Endodermal cell (in vitro differentiated cells): ENCODE data around the gene CHST11. TPM values are rescaled to one million over a fixed set of nuclear protein-coding genes. Genes with fewer than 3 reads are reported as not detected.
A peak's percentile ranks its signal among the peaks of the same experiment; 100 is the strongest.

Experiments used
- DNase-seq: peaks from one replicate; pipeline ENCODE4 v3.0.0-alpha.2; 2017
- H3K27ac ChIP-seq: 2 replicates; pipeline ENCODE4 v1.5.1; 2013; ENCODE audit warnings: mild to moderate bottlenecking, low read depth, low read length, moderate library complexity
- H3K27me3 ChIP-seq: 2 replicates; pipeline ENCODE4 v1.6.1; 2013; ENCODE audit warnings: mild to moderate bottlenecking, low read length, moderate library complexity; ENCODE audit not compliant: insufficient read depth, control insufficient read depth, poor library complexity, severe bottlenecking
- H3K36me3 ChIP-seq: 2 replicates; pipeline ENCODE4 v1.7.0; 2013; ENCODE audit warnings: mild to moderate bottlenecking, low read length, moderate library complexity; ENCODE audit not compliant: control insufficient read depth, insufficient read depth
- H3K4me1 ChIP-seq: one replicate; pipeline ENCODE4 v1.7.0; 2013; ENCODE audit warnings: low read length; ENCODE audit not compliant: control insufficient read depth, insufficient read depth
- H3K4me3 ChIP-seq: 2 replicates; pipeline ENCODE4 v1.5.1; 2013; ENCODE audit warnings: mild to moderate bottlenecking, low read length, moderate library complexity
- H3K9ac ChIP-seq: 2 replicates; pipeline ENCODE4 v1.6.1; 2013; ENCODE audit warnings: mild to moderate bottlenecking, low read length, moderate library complexity; ENCODE audit not compliant: poor library complexity, severe bottlenecking; ENCODE audit errors: extremely low read depth
- H3K9me3 ChIP-seq: 2 replicates; pipeline ENCODE4 v1.6.1; 2013; ENCODE audit warnings: mild to moderate bottlenecking, low read length, moderate library complexity; ENCODE audit not compliant: control insufficient read depth
- H3K27ac Mint-ChIP-seq: 2 replicates; pipeline ENCODE4 v1.8.0; 2020; ENCODE audit warnings: mixed read lengths
- H3K27me3 Mint-ChIP-seq: 2 replicates; pipeline ENCODE4 v1.8.0; 2021; ENCODE audit warnings: mild to moderate bottlenecking, mixed read lengths; ENCODE audit not compliant: insufficient read depth
- H3K36me3 Mint-ChIP-seq: 2 replicates; pipeline ENCODE4 v1.8.0; 2020; ENCODE audit warnings: low read depth, mixed read lengths
- H3K4me1 Mint-ChIP-seq: 2 replicates; pipeline ENCODE4 v1.8.0; 2020; ENCODE audit warnings: mixed read lengths
- H3K4me3 Mint-ChIP-seq: 2 replicates; pipeline ENCODE4 v1.8.0; 2020; ENCODE audit warnings: mild to moderate bottlenecking, moderate library complexity, mixed read lengths
- H3K9me3 Mint-ChIP-seq: 2 replicates; pipeline ENCODE4 v1.8.0; 2020; ENCODE audit warnings: mild to moderate bottlenecking, mixed read lengths
- CTCF ChIP-seq: fragments of 200-600 bp; sonication (generic); conservative IDR thresholded peaks from 2 replicates; pipeline ENCODE4 v1.5.0; 2021; ENCODE audit warnings: antibody characterized with exemption, mild to moderate bottlenecking
- WGBS, 2 experiments: methylation state at CpG; one replicate each; pipeline versions ENCODE4 v1.1.5 to v1.1.7; 2013; ENCODE audit warnings: missing lambda C conversion rate in 2 of 2, mixed read lengths in 1 of 2; ENCODE audit not compliant: insufficient coverage in 1 of 2, insufficient read length in 1 of 2; 5-methylcytosine and 5-hydroxymethylcytosine counted together
- total RNA-seq, 2 donors: library from RNA; stranded (reverse); fragmentation: NEBNext Ultra II Directional in 1 of 2; extraction: Animal tissue kit (Norgen Biotek cat#: 25700) in 1 of 2; gene quantifications; 2 replicates in 1 of 2; 3 replicates in 1 of 2; pipeline ENCODE4 v1.2.1, GENCODE V29; 2021

The CHST11 gene
- total RNA-seq, 2 donors from 2014 or later = 30.7 to 36.2 TPM

GRCh38 chr12:104668274-104668718 is 211.5 kb downstream of the CHST11 start:
- peaks cover 20% of the 10 kb centered on the region for H3K4me1 ChIP-seq
- DNase-seq = peak; percentile 38
- peaks cover 2% of the 10 kb centered on the region for H3K36me3 Mint-ChIP-seq
- H3K27ac Mint-ChIP-seq = no peak overlapping the region
- H3K27ac ChIP-seq = no peak overlapping the region
- H3K9ac ChIP-seq = no peak overlapping the region
- no peak overlapping the region for H3K4me3 Mint-ChIP-seq
- no peak overlapping the region for H3K4me3 ChIP-seq
- 83 to 85% methylated on average over 8 to 11 of the region's 11 CpGs for WGBS, 2 experiments
- no peaks in the 10 kb centered on the region for H3K9me3 ChIP-seq
- H3K27me3 ChIP-seq = no peaks in the 10 kb centered on the region
- H3K27me3 Mint-ChIP-seq = no peaks in the 10 kb centered on the region
- no peak for TF ChIP-seq CTCF
- peaks cover 36% of the 10 kb centered on the region for H3K4me1 Mint-ChIP-seq
- H3K36me3 ChIP-seq = no peaks in the 10 kb centered on the region
- H3K9me3 Mint-ChIP-seq = no peaks in the 10 kb centered on the region

GRCh38 chr12:104669089-104669721 is 212.5 kb downstream of the CHST11 start:
- Histone ChIP-seq H3K9me3 (no peaks in the 10 kb centered on the region), H3K27me3 (no peaks in the 10 kb centered on the region), H3K4me3 (no peak overlapping the region), H3K9ac (no peak overlapping the region), H3K4me1 (peaks cover 20% of the 10 kb centered on the region), H3K36me3 (no peaks in the 10 kb centered on the region), H3K27ac (no peak overlapping the region)
- peaks cover 43% of the 10 kb centered on the region for H3K4me1 Mint-ChIP-seq
- H3K27me3 Mint-ChIP-seq = no peaks in the 10 kb centered on the region
- no peak overlapping the region for H3K27ac Mint-ChIP-seq
- peak; percentile 74 for DNase-seq
- WGBS, 2 experiments = 65 to 70% methylated on average over 10 to 19 of the region's 19 CpGs
- no peaks in the 10 kb centered on the region for H3K9me3 Mint-ChIP-seq
- peaks cover 2% of the 10 kb centered on the region for H3K36me3 Mint-ChIP-seq
- no peak for TF ChIP-seq CTCF
- no peak overlapping the region for H3K4me3 Mint-ChIP-seq

DNA sequence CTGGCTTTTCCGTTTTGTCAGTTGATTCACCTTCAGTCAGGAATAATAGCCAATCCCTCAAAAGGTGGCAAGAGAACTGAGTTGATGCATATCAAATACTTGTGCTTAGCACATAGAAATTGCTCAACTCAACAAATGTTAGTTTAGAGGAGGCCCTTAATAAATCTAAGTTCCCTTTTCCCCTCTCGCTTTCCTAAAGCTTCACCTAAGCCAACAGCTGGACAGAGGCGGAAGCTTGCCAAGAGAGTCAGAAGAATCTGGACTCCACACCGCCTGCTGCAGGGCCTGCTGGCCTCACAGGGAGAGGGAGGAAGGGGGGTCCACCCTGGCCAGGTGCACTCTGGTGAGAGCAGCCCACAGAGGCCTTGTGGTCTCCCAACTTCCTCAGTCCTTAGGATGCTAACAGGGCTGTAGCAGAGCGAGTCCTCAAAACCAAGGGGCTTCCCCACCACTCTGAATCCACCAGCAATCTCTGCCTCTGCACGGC is 213.1 kb downstream of the CHST11 start:
- H3K4me1 ChIP-seq = peaks cover 20% of the 10 kb centered on the region
- WGBS, 2 experiments = 94 to 96% methylated on average over 3 to 6 of the region's 6 CpGs
- Mint-ChIP-seq H3K27ac (no peak overlapping the region), H3K27me3 (no peaks in the 10 kb centered on the region), H3K4me3 (no peak overlapping the region), H3K4me1 (peaks cover 43% of the 10 kb centered on the region), H3K9me3 (no peaks in the 10 kb centered on the region), H3K36me3 (peaks cover 2% of the 10 kb centered on the region)
- no peaks in the 10 kb centered on the region for H3K9me3 ChIP-seq
- H3K4me3 ChIP-seq = no peak overlapping the region
- H3K27ac ChIP-seq = no peak overlapping the region
- H3K36me3 ChIP-seq = no peaks in the 10 kb centered on the region
- DNase-seq = peak; percentile 65
- no peaks in the 10 kb centered on the region for H3K27me3 ChIP-seq
- TF ChIP-seq CTCF = no peak
- H3K9ac ChIP-seq = no peak overlapping the region
